Measurements from ENCODE around the gene HP. TPM values are rescaled to one million over a fixed set of nuclear protein-coding genes. Genes with fewer than 3 reads are reported as not detected.
"Not testable (repeated sequence)": the region's sequence is repeated elsewhere in the genome, so short reads cannot be mapped to it uniquely, and the experiment has no call there.

HP gene
- 0.70 TPM for polyA plus RNA-seq (2013, experiment 1 of 2)
- polyA plus RNA-seq (2013, experiment 2 of 2) = 1.1 TPM

GRCh38 chr16:72054254-72054847 is at the start of gene HP:
Gene HP, plus strand, starts transcription at chr16:72054505. Its CDS starts 148 bp downstream, at chr16:72054653.
- 84% methylated on average over 5 of the region's 5 CpGs for WGBS
- H3K36me3 ChIP-seq (ENCODE audit: insufficient read depth, low read length); H3K9ac ChIP-seq (ENCODE audit: low read depth, low read length); H3K9me3 ChIP-seq (ENCODE audit: insufficient read depth, low read depth, low read length); H3K4me3 ChIP-seq (ENCODE audit: low read length); H3K27me3 ChIP-seq (ENCODE audit: insufficient read depth, low read length); H3K4me1 ChIP-seq (ENCODE audit: insufficient read depth, low read length); H3K27ac ChIP-seq (ENCODE audit: low read depth, low read length): not testable (repeated sequence)

DNA sequence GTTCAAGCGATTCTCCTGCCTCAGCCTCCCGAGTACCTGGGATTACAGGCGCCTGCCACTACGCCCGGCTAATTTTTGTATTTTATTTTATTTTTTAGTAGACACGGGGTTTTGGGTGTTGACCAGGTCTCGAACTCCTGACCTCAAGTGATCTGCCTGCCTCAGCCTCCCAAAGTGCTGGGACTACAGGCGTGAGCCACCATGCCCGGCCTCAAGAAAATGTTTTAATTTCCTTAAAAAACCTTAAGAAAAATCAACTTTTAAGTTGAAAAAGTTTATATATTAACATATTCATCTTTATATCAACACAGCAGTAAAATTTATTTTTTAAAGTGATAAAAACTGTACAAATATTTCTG is 46.3 kb upstream of the HP start:
- not testable (repeated sequence) for H3K27ac ChIP-seq (ENCODE audit: low read depth, low read length)

GRCh38 chr16:72008424-72009216 is 45.7 kb upstream of the HP start, which contains the start of gene DHODH:
Gene DHODH, plus strand, starts transcription at chr16:72008744. Its CDS starts 21 bp downstream, at chr16:72008765.
- Histone ChIP-seq H3K9ac (ENCODE audit: low read depth, low read length) (peak within 1 kb of the TSS; percentile 90), H3K27ac (ENCODE audit: low read depth, low read length) (peak within 1 kb of the TSS; percentile 32), H3K36me3 (ENCODE audit: insufficient read depth, low read length) (peaks cover 21% of the 10 kb centered on the region), H3K27me3 (ENCODE audit: insufficient read depth, low read length) (peaks cover 21% of the 10 kb centered on the region), H3K4me1 (ENCODE audit: insufficient read depth, low read length) (no peaks in the 10 kb centered on the region), H3K9me3 (ENCODE audit: insufficient read depth, low read depth, low read length) (no peaks in the 10 kb centered on the region), H3K4me3 (ENCODE audit: low read length) (peak within 1 kb of the TSS; percentile 80)
- WGBS = under 1% methylated on average over 57 of the region's 57 CpGs

More for the DNA sequence above, 46.3 kb upstream of the HP start:
- not testable (repeated sequence) for H3K9me3 ChIP-seq (ENCODE audit: insufficient read depth, low read depth, low read length); H3K4me1 ChIP-seq (ENCODE audit: insufficient read depth, low read length)
- 88% methylated on average over 9 of the region's 9 CpGs for WGBS
- Histone ChIP-seq H3K36me3 (ENCODE audit: insufficient read depth, low read length) (peaks cover 15% of the 10 kb centered on the region), H3K4me3 (ENCODE audit: low read length) (peak overlapping the region; percentile 40), H3K9ac (ENCODE audit: low read depth, low read length) (peak overlapping the region; percentile 39; the same call in 1 of the 2 replicates), H3K27me3 (ENCODE audit: insufficient read depth, low read length) (peaks cover 21% of the 10 kb centered on the region)

- WGBS = 96% methylated on average over 10 of the region's 10 CpGs
- H3K4me3 ChIP-seq (ENCODE audit: low read length) = peak overlapping the region; percentile 80
- no peak overlapping the region for H3K27ac ChIP-seq (ENCODE audit: low read depth, low read length)
- H3K36me3 ChIP-seq (ENCODE audit: insufficient read depth, low read length) = peaks cover 33% of the 10 kb centered on the region
- H3K27me3 ChIP-seq (ENCODE audit: insufficient read depth, low read length) = peaks cover 21% of the 10 kb centered on the region
- no peak overlapping the region for H3K9ac ChIP-seq (ENCODE audit: low read depth, low read length)
- no peaks in the 10 kb centered on the region for H3K9me3 ChIP-seq (ENCODE audit: insufficient read depth, low read depth, low read length)
- no peaks in the 10 kb centered on the region for H3K4me1 ChIP-seq (ENCODE audit: insufficient read depth, low read length)
Observed at GRCh38 chr16:72009779-72010178, 44.5 kb upstream of the HP start.

DNA sequence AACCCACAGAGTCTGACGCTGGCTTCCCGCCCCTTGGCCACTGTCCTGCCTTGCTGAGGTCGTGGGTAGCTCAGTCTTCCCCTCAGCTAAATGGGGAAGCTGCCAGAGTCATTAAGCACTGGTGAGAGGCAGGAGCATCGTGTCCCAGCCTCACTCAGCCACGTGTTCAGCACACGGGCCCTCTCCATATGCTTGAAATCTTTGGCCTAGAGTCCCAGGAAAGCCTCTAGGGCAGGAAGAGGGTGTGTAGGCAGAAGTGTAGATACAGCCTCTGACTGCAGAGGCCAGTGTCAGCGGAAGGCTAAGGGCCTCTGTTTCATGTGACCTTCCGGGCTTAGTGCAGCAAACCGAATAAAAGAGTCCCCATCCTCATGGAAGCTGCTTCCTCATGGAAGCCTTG is 41.7 kb upstream of the HP start:
- 93% methylated on average over 9 of the region's 9 CpGs for WGBS
- Histone ChIP-seq H3K9me3 (ENCODE audit: insufficient read depth, low read depth, low read length) (no peaks in the 10 kb centered on the region), H3K27me3 (ENCODE audit: insufficient read depth, low read length) (no peaks in the 10 kb centered on the region), H3K4me3 (ENCODE audit: low read length) (no peak overlapping the region), H3K36me3 (ENCODE audit: insufficient read depth, low read length) (peaks cover 59% of the 10 kb centered on the region), H3K27ac (ENCODE audit: low read depth, low read length) (no peak overlapping the region), H3K4me1 (ENCODE audit: insufficient read depth, low read length) (no peaks in the 10 kb centered on the region), H3K9ac (ENCODE audit: low read depth, low read length) (no peak overlapping the region)

DNA sequence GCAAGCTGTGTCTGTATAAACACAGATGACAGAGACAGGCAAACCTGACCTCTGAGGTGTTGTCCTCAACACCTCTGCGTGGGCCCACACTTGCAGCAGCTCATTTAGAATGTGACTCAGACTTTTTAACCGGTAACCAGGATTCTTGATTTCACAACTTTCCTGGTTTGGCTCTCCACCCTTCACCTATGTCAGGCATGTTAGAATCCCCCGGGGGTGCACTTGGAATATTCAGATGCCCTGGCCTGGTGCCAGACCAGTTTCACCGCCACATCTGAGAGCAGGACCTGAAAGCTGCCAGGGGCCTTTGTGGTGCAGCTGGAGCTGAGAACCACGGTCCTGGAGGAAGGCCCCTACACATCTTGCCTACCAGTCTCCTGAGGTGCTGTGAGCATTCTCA is 40.9 kb upstream of the HP start:
- Histone ChIP-seq H3K27me3 (ENCODE audit: insufficient read depth, low read length) (no peaks in the 10 kb centered on the region), H3K36me3 (ENCODE audit: insufficient read depth, low read length) (peaks cover 64% of the 10 kb centered on the region), H3K27ac (ENCODE audit: low read depth, low read length) (no peak overlapping the region), H3K4me1 (ENCODE audit: insufficient read depth, low read length) (no peaks in the 10 kb centered on the region), H3K9ac (ENCODE audit: low read depth, low read length) (peak overlapping the region; percentile 26; the same call in 1 of the 2 replicates), H3K4me3 (ENCODE audit: low read length) (no peak overlapping the region), H3K9me3 (ENCODE audit: insufficient read depth, low read depth, low read length) (no peaks in the 10 kb centered on the region)
- 81% methylated on average over 5 of the region's 5 CpGs for WGBS

DNA sequence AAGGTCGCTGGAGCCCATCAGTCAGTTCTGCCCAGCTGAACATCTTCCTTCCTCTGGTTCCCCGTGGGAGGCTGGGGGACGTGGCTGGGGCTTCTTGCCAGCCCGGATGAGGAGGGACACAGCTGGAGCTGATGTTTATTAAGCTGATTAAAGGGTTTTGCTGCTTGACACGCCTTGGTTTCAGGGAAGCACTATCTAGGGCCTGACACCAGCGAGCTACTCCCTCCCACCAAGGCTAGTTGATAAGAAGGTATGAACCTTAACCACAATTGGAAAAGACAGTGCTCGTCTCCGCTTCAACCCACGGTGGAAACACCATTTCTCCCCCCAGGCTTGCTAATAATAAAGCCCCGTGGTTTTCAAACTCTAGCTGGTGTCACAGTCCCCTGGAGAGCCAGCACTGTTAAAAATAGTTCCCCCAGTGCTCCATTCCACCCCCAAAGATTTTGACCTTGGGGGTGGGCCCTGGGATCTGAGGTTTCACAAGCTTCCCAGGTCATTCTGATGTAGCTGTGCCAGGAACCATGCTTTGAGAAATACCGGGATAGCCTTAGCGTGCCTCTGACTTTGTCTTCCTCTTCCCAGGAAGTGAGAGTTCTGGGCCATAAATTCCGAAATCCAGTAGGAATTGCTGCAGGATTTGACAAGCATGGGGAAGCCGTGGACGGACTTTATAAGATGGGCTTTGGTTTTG is 40.3 kb upstream of the HP start:
- H3K9me3 ChIP-seq (ENCODE audit: insufficient read depth, low read depth, low read length) = no peaks in the 10 kb centered on the region
- no peaks in the 10 kb centered on the region for H3K27me3 ChIP-seq (ENCODE audit: insufficient read depth, low read length)
- 79% methylated on average over 15 of the region's 15 CpGs for WGBS
- H3K27ac ChIP-seq (ENCODE audit: low read depth, low read length) = no peak overlapping the region
- H3K4me3 ChIP-seq (ENCODE audit: low read length) = no peak overlapping the region
- peak overlapping the region; percentile 26; the same call in 1 of the 2 replicates for H3K9ac ChIP-seq (ENCODE audit: low read depth, low read length)
- H3K36me3 ChIP-seq (ENCODE audit: insufficient read depth, low read length) = peaks cover 68% of the 10 kb centered on the region
- no peaks in the 10 kb centered on the region for H3K4me1 ChIP-seq (ENCODE audit: insufficient read depth, low read length)

GRCh38 chr16:72014675-72015074 is 39.6 kb upstream of the HP start:
- Histone ChIP-seq H3K9me3 (ENCODE audit: insufficient read depth, low read depth, low read length) (no peaks in the 10 kb centered on the region), H3K4me1 (ENCODE audit: insufficient read depth, low read length) (no peaks in the 10 kb centered on the region), H3K4me3 (ENCODE audit: low read length) (no peak overlapping the region), H3K36me3 (ENCODE audit: insufficient read depth, low read length) (peaks cover 74% of the 10 kb centered on the region), H3K27ac (ENCODE audit: low read depth, low read length) (no peak overlapping the region), H3K27me3 (ENCODE audit: insufficient read depth, low read length) (no peaks in the 10 kb centered on the region), H3K9ac (ENCODE audit: low read depth, low read length) (no peak overlapping the region)
- 95% methylated on average over 8 of the region's 8 CpGs for WGBS

DNA sequence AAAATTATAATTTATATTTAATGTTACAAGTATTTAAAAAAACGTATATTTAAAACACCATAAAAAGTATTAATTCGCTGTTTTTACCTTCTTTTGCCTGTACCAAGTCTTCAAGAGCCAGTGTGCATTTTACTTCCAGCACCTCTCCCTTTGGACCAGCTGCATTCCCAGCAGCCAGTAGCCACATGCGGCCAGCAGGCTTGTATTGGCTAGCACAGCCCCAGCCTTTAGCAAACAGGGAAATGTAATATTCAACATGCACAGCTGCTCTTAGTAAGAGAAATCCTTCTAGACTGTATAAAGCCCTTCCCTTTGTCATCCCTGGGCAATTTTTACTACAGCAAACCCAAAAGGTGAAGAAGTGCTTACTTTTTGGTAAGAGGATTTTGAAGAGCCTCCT is 39.2 kb upstream of the HP start:
- no peak overlapping the region for H3K27ac ChIP-seq (ENCODE audit: low read depth, low read length)
- H3K4me3 ChIP-seq (ENCODE audit: low read length) = no peak overlapping the region
- peaks cover 75% of the 10 kb centered on the region for H3K36me3 ChIP-seq (ENCODE audit: insufficient read depth, low read length)
- no peaks in the 10 kb centered on the region for H3K4me1 ChIP-seq (ENCODE audit: insufficient read depth, low read length)
- no peaks in the 10 kb centered on the region for H3K27me3 ChIP-seq (ENCODE audit: insufficient read depth, low read length)
- 99% methylated on average over 3 of the region's 3 CpGs for WGBS
- H3K9ac ChIP-seq (ENCODE audit: low read depth, low read length) = no peak overlapping the region
- no peaks in the 10 kb centered on the region for H3K9me3 ChIP-seq (ENCODE audit: insufficient read depth, low read depth, low read length)

- Histone ChIP-seq H3K4me1 (ENCODE audit: insufficient read depth, low read length) (no peaks in the 10 kb centered on the region), H3K27ac (ENCODE audit: low read depth, low read length) (no peak overlapping the region), H3K27me3 (ENCODE audit: insufficient read depth, low read length) (no peaks in the 10 kb centered on the region), H3K4me3 (ENCODE audit: low read length) (no peak overlapping the region), H3K9me3 (ENCODE audit: insufficient read depth, low read depth, low read length) (no peaks in the 10 kb centered on the region), H3K36me3 (ENCODE audit: insufficient read depth, low read length) (peaks cover 85% of the 10 kb centered on the region), H3K9ac (ENCODE audit: low read depth, low read length) (no peak overlapping the region)
- 94% methylated on average over 9 of the region's 9 CpGs for WGBS
Observed at GRCh38 chr16:72018470-72018869, 35.8 kb upstream of the HP start.

GRCh38 chr16:72021043-72021442 is 33.3 kb upstream of the HP start:
- Histone ChIP-seq H3K9me3 (ENCODE audit: insufficient read depth, low read depth, low read length) (no peaks in the 10 kb centered on the region), H3K9ac (ENCODE audit: low read depth, low read length) (no peak overlapping the region), H3K4me3 (ENCODE audit: low read length) (no peak overlapping the region), H3K27ac (ENCODE audit: low read depth, low read length) (no peak overlapping the region), H3K36me3 (ENCODE audit: insufficient read depth, low read length) (peaks cover 84% of the 10 kb centered on the region), H3K27me3 (ENCODE audit: insufficient read depth, low read length) (no peaks in the 10 kb centered on the region), H3K4me1 (ENCODE audit: insufficient read depth, low read length) (no peaks in the 10 kb centered on the region)
- 87% methylated on average over 15 of the region's 15 CpGs for WGBS

Measured in HUES64 (cell line).